ENCODE data around the gene CRELD2.

Gene CRELD2

DNA sequence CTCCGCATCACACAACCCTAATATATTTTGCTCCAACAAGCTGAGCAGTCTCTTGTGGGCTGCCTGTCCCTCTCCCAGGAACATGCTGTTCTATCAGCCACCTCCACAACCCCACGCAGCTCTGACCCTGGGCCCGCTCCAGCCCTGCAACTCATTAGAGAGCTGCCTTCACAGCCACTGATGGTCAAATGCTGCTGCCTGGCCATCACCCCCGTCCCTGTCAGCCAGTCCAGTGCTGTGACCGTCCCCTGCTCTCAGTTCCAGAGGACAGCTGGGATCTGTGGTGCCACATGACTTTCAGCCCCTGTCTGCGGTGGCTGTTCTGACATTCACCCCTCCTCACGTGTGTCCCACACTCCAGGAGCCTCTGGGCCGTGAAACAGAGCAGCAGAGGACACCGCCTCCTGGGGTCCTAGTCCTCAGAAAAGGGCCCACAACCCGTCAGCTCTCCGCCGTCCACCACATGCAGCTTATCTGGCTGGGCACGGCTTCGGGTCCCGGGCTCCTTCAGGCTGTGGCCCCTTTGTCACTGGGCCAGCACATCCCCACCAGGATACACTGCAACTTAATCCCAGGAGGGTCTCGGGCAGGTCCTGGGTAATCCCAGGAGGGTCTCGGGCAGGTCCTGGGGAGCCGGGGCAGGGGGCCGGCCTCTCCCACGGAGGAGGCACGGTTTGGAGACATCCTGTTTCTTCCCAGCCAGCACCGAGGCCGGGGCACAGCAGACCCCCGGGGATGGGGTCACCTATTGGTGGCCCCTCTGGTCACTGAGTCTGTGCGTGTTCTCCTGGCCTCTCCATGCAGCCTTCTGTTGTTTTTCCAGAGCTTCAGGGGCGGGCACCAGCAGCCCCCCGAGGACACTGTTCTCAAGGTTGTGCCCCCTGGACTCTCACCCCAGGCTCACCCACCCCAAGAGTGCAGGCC, 15.1 kb downstream of the CRELD2 start:
- peak; percentile 25 for DNase-seq (ENCODE audit: low read depth)
- no peak for TF ChIP-seq CTCF (conservative IDR thresholded peaks at IDR 0.05; ENCODE audit: control insufficient read depth, insufficient read depth, low read depth, low read length)
- no peak overlapping the region for H3K4me3 ChIP-seq (ENCODE audit: control insufficient read depth, low read depth, low read length)

DNA sequence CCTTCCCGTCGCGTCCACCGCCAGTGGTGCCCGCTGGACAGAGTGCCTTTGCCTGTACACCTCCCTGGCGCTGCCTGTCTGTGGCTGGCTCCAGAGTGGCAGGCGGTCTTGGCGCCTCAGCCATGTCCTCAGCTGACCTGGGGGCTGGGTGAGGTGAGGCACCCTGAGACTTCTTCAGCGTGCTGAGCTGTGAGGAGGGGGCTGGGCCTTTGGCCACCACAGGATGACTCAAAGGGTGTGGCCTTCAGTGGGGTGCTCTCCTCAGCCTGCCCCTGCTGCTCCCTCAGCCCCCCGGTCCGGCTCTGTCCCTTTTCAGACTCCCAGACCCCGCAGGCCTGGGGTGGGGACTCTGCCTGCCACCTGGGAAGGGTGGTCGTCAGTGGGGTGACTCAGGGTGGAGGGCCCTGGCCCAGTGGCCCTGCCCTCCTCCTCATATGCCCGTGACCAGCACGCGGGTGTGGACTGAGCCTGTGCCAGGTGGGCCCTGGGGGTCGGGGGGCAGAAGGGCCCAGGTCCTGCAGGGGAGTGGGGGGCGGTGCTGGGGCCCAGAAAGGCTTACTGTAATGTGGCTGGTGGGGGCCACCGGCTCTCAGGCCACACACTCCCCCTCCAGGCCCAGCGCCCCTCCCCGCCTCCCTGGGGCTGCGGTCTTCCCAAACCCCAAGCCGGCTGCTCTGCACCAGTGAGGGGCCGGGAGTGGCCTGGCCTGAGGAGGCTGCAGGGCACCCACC, 15.9 kb downstream of the CRELD2 start:
- peak overlapping the region; percentile 41 for H3K4me3 ChIP-seq (ENCODE audit: control insufficient read depth, low read depth, low read length)

DNA sequence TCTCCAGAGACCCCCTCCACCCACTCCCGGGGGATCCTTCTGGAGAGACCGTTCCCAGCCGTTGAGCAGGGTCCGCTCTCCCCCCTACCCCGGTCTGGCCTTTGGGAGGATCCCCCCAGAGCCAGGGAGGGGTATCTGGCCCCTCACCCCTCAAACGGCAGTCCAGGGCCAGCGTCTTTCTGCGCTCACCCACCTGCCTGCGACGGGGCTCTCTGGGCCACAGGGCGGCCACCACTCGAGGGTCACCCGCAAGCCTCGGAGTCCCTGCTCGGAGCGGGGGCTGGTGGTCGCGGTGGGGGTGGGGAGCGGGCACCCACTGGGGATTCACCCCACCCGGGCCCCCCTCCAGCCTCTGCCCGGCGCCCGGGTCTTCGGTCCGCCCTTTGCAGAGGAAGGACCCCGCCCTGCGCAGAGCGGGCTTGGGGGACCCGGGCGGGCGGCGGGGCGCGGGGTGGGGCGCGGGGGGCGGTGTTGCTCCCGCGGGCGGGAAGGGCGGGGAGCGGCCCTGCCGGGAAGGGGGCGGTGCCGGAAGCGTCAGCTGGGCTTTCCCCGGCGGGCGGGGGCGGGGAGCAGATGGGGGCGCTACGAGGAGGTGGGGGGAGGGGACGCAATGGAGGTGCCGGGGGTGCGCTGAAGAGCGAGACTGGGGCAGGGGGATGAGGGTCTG, 16.6 kb downstream of the CRELD2 start:
- TF ChIP-seq CTCF (conservative IDR thresholded peaks at IDR 0.05; ENCODE audit: control insufficient read depth, insufficient read depth, low read depth, low read length) = no peak
- peak; percentile 39 for DNase-seq (ENCODE audit: low read depth)

More for the DNA sequence above, 15.9 kb downstream of the CRELD2 start:
- TF ChIP-seq CTCF (conservative IDR thresholded peaks at IDR 0.05; ENCODE audit: control insufficient read depth, insufficient read depth, low read depth, low read length) = no peak
- DNase-seq (ENCODE audit: low read depth) = peak; percentile 69

DNA sequence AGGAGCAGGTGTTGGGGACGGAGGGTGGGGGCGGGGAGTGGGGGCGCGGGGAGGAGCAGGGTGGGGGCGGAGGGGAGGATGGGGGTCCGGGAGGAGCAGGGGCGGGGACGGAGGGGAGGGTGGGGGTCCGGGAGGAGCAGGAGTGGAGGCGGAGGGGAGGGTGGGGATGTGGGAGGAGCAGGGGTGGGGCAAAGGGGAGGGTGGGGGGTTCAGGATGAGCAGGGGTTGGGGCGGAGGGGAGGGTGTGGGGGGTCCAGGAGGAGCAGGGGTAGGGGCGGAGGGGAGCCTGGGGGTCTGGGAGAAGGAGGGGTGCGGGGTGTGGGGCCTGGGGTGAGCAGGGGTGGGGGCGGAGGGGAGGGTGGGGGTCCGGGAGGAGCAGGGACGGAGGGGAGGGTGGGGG, 17.1 kb downstream of the CRELD2 start:
- peak; percentile 27 for DNase-seq (ENCODE audit: low read depth)
- no peak for TF ChIP-seq CTCF (conservative IDR thresholded peaks at IDR 0.05; ENCODE audit: control insufficient read depth, insufficient read depth, low read depth, low read length)
- no peak overlapping the region for H3K4me3 ChIP-seq (ENCODE audit: control insufficient read depth, low read depth, low read length)

More for the DNA sequence above, 16.6 kb downstream of the CRELD2 start:
- peak overlapping the region; percentile 41 for H3K4me3 ChIP-seq (ENCODE audit: control insufficient read depth, low read depth, low read length)

- DNase-seq (ENCODE audit: low read depth) = peak; percentile 88
- no peak for TF ChIP-seq CTCF (conservative IDR thresholded peaks at IDR 0.05; ENCODE audit: control insufficient read depth, insufficient read depth, low read depth, low read length)
- H3K4me3 ChIP-seq (ENCODE audit: control insufficient read depth, low read depth, low read length) = no peak overlapping the region
Observed at GRCh38 chr22:49936018-49936972, 17.9 kb downstream of the CRELD2 start.

Data from fibroblast of mammary gland (primary cell).